Esophagus squamous epithelium (tissue), 5 donors: Measurements from ENCODE around the gene COX20. TPM values are rescaled to one million over a fixed set of nuclear protein-coding genes. Genes with fewer than 3 reads are reported as not detected.

Source experiments
- DNase-seq: peaks from one replicate; lab custom pipeline; 2025; lab: John Stamatoyannopoulos, UW
- H3K27ac ChIP-seq, 4 donors: fragments of 200-600 bp; sonication (generic); one replicate each; pipeline ENCODE4 v1.5.1; 2016 to 2019; ENCODE audit warnings: mild to moderate bottlenecking in 1 of 4
- H3K27me3 ChIP-seq, 4 donors: fragments of 200-600 bp; sonication (generic); 1 replicate in 3 of 4; 2 replicates in 1 of 4; pipeline versions ENCODE4 v1.5.1 to v1.6.0; 2017 to 2021; ENCODE audit warnings: antibody characterized with exemption in 1 of 4
- H3K36me3 ChIP-seq, 3 donors: fragments of 200-600 bp; sonication (generic); one replicate each; pipeline ENCODE4 v1.5.1; 2016 to 2019
- H3K4me1 ChIP-seq, 3 donors: fragments of 200-600 bp; sonication (generic); one replicate each; pipeline ENCODE4 v1.5.1; 2017 to 2019
- H3K4me3 ChIP-seq, 4 donors: fragments of 200-600 bp; sonication (generic); 1 replicate in 3 of 4; 2 replicates in 1 of 4; pipeline ENCODE4 v1.5.1; 2016 to 2019; ENCODE audit warnings: mild to moderate bottlenecking in 2 of 4, moderate library complexity in 1 of 4
- H3K9me3 ChIP-seq, 3 donors: fragments of 200-600 bp; sonication (generic); one replicate each; pipeline ENCODE4 v1.5.1; 2016 to 2019
- POLR2A ChIP-seq, 4 donors: fragments of 450-650 bp; IDR thresholded peaks; one replicate each; pipeline ENCODE4 v1.6.1; 2017; ENCODE audit warnings: antibody characterized with exemption in 4 of 4, mild to moderate bottlenecking in 4 of 4, moderate library complexity in 3 of 4
- WGBS, 2 donors: methylation state at CpG; one replicate each; pipeline ENCODE4 v1.1.5; 2018; 5-methylcytosine and 5-hydroxymethylcytosine counted together
- intact Hi-C: fragments of 100-400 bp; cut with DNase I; formaldehyde crosslinking; loops from one replicate; pipeline ENCODE4 v1.15.0; 2022
- total RNA-seq, 4 donors: library from RNA; depleted of rRNA; stranded (reverse); fragments of >200 nt; gene quantifications; one replicate each; pipeline ENCODE4 v1.1.0, GENCODE V29; 2016
- TF ChIP-seq, protein P1 (sequence below), 6 experiments: fragments of 450-650 bp in 4 of 6; fragments of 200-600 bp in 2 of 6; sonication (generic) in 2 of 6; IDR thresholded peaks; one replicate each; pipeline ENCODE4 v1.5.1; 2016 to 2019; ENCODE audit warnings: antibody characterized with exemption in 6 of 6, mild to moderate bottlenecking in 4 of 6, moderate library complexity in 4 of 6
- donor health status: DM: yes; HTN: yes; CAD: no.

Gene COX20, protein sequence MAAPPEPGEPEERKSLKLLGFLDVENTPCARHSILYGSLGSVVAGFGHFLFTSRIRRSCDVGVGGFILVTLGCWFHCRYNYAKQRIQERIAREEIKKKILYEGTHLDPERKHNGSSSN
- total RNA-seq: 10 to 100 TPM; 19.2 to 48.4 (median 37.0) TPM

DNA sequence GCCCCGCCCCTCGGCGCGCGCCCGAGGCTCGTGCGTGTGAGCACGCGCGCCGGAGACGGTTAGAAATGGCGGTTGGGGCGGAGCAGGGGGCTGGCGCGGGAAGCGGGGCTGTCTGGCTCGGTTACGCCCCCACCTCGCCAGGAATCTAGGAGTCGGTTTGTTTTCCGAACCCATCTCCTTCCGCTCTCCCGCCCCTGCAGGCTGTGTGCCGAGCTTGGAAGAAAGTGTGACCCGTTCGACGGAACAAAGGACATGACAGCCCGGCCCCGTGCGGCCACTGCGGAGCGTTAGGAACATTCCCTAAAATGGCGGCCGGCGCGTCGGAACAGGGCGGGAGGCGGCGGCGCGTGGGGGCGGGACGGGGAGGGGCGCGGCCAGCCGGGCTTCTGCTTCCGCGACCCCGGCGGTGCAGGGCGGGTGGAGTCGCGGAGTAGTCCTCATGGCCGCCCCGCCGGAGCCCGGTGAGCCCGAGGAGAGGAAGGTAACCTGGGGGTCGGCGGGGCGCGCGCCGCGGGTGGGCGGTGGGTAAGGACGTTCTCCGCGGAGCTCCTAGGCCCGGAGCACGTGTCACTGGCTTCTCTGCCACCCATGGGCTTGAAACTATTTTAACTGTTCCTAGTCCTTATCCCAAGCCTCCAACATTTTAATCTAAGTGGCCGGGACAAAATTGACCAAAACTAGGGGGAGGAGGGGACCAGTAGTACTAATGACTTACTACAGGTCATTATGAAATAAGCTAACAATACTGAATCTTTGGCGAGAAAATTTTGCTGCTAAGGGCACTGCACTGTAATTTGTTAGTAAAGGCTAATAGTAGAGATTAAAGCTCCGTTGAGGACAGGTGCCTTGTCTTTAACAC is at the start of gene COX20:
Gene COX20, plus strand, starts transcription at position 383 of the 859 bp plus-strand sequence. Its CDS starts 57 bp downstream, at position 440.
- 0% methylated on average over 4 of the region's 77 CpGs for WGBS, 2 donors
- Histone ChIP-seq H3K4me1 (peaks cover 7 to 59% (median 10%) of the 10 kb centered on the region in 3 donors), H3K4me3 (peak within 1 kb of the TSS; percentile 52 to 86 (median 76)), H3K36me3 (peaks cover 0 to 19% (median 0%) of the 10 kb centered on the region in 3 donors), H3K27ac (peak within 1 kb of the TSS; percentile 97 to 99 (median 99)), H3K9me3 (no peaks in the 10 kb centered on the region), H3K27me3 (no peaks in the 10 kb centered on the region)
- intact Hi-C loops: no loop called here
- peak in 2 of 4 donors; percentile 40 to 52 for TF ChIP-seq POLR2A (IDR thresholded peaks at IDR 0.05)
- TF ChIP-seq, protein P1, sequence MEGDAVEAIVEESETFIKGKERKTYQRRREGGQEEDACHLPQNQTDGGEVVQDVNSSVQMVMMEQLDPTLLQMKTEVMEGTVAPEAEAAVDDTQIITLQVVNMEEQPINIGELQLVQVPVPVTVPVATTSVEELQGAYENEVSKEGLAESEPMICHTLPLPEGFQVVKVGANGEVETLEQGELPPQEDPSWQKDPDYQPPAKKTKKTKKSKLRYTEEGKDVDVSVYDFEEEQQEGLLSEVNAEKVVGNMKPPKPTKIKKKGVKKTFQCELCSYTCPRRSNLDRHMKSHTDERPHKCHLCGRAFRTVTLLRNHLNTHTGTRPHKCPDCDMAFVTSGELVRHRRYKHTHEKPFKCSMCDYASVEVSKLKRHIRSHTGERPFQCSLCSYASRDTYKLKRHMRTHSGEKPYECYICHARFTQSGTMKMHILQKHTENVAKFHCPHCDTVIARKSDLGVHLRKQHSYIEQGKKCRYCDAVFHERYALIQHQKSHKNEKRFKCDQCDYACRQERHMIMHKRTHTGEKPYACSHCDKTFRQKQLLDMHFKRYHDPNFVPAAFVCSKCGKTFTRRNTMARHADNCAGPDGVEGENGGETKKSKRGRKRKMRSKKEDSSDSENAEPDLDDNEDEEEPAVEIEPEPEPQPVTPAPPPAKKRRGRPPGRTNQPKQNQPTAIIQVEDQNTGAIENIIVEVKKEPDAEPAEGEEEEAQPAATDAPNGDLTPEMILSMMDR (IDR thresholded peaks at IDR 0.05): peak in 2 of 6 experiments; percentile 5 to 18
- peak; percentile 67 for DNase-seq

DNA sequence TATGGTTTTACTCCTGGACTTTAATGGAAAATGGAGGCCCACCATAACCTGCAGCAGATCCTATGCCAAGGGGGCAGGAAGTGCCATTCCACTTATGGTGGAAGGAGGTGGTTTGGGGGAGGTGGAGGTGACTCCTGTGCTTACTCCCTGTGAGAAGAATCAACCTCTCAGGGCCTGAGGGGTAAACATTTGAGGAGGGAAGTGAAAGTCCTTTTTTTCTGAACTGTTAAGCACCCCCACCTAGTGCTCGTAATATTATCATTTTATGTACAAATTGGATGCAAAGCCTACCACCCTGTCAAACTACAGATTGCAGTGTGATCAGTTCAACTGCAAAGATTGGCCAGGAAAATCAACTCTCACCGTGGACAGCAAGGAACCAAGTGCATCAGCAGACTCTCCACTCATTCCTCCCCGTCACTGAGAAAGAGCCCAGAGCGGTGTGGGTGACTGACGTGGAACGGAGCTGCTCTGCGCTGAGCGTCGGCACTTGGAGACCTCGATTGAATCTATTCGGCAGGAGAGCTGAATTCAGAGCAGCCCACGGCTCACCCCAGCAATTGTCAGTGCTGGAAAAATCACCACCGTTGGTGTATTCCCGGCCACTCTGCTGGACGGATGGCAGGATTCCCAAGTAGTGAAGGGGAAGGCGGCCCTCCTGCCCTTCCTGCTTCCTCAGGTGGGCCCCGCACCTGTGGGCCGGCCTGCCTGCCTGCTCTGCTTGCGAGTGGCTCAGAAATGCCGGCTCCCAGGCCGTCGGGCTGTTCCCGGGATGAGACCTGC is 46.8 kb upstream of the COX20 start:
- Histone ChIP-seq H3K9me3 (no peaks in the 10 kb centered on the region), H3K4me1 (no peaks in the 10 kb centered on the region), H3K27me3 (peaks cover 0 to 6% (median 0%) of the 10 kb centered on the region in 4 donors), H3K36me3 (no peaks in the 10 kb centered on the region), H3K4me3 (no peak overlapping the region), H3K27ac (no peak overlapping the region)
- DNase-seq: no peak
- no peak for TF ChIP-seq POLR2A (IDR thresholded peaks at IDR 0.05)
- TF ChIP-seq, protein P1 (IDR thresholded peaks at IDR 0.05): no peak
- intact Hi-C loops: no loop called here
- 69 to 72% methylated on average over 2 to 14 of the region's 23 CpGs for WGBS, 2 donors

DNA sequence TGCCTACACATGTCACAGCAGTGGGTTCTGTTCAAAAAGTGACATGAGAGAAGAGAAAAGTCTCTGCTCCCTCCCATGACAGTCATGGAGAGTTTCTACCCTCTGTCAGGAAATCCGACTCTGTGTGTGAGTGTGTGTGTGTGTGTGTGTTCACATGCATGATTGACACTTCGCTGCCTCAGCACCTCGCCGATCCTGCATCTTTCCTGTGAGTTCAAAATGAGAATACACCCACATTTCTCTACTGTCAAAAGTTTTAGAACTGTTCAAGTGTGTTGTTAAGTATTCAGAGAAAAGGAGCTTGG is 46.2 kb upstream of the COX20 start:
- Histone ChIP-seq H3K4me1 (no peaks in the 10 kb centered on the region), H3K27me3 (peaks cover 0 to 6% (median 0%) of the 10 kb centered on the region in 4 donors), H3K9me3 (no peaks in the 10 kb centered on the region), H3K36me3 (no peaks in the 10 kb centered on the region), H3K27ac (no peak overlapping the region), H3K4me3 (no peak overlapping the region)
- TF ChIP-seq, protein P1 (IDR thresholded peaks at IDR 0.05): no peak
- no peak for TF ChIP-seq POLR2A (IDR thresholded peaks at IDR 0.05)
- intact Hi-C loops: no loop called here
- 50 to 51% methylated on average over 4 of the region's 4 CpGs for WGBS, 2 donors
- DNase-seq: no peak

DNA sequence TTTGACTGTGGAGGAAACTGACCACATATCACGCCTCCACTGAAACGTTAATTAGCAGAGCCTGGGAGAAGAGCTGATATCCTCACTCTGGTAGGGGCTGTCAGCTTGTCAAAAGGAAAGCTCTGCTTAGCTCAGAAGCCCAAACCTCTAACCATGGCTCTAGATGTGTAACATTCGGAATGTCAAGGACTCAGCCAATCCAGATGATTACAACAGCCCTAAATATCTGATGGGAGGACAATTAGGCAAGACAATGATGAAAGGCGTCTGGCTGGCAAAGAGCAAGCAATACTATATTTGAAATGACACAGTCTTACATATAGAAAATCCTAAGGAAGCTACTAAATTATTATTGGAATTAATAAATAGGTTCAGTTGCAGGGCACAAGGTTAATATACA is 45.7 kb upstream of the COX20 start:
- H3K4me1 ChIP-seq: no peaks in the 10 kb centered on the region
- H3K36me3 ChIP-seq: no peaks in the 10 kb centered on the region
- H3K4me3 ChIP-seq: no peak overlapping the region
- TF ChIP-seq, protein P1 (IDR thresholded peaks at IDR 0.05): no peak
- no peak for TF ChIP-seq POLR2A (IDR thresholded peaks at IDR 0.05)
- DNase-seq: no peak
- no peak overlapping the region for H3K27ac ChIP-seq
- WGBS, 2 donors: 60 to 67% methylated on average over 4 of the region's 4 CpGs
- intact Hi-C loops: no loop called here
- no peaks in the 10 kb centered on the region for H3K9me3 ChIP-seq
- peaks cover 0 to 6% (median 0%) of the 10 kb centered on the region in 4 donors for H3K27me3 ChIP-seq
